Measurements from ENCODE around the gene PML.
"Not testable (repeated sequence)": the region's sequence is repeated elsewhere in the genome, so short reads cannot be mapped to it uniquely, and the experiment has no call there.

DNA sequence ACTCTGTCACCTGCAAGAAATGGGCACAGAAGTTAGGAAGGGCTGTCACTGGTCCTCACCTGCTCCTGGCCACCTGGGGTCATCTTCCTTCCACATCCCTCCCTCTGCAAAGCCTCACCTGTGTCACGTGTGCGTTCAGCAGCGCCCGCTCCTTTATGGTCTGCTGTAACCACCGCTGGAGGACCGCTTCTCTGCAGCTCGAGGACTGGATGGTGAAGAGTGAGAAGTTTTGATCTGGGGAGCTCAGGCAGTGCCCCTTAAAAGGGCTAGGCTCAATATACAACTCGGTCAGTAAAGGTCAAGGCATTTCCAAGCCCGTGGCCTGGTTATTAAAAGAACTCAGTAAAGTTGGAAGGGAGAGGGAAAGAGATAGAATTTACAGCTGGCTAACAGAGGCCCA lies 81.3 kb downstream of the PML start:
- not testable (repeated sequence) for TF ChIP-seq POLR2A, BHLHE40, CEBPB, RFX5 (IDR thresholded peaks at IDR 0.05; ENCODE audit: low read depth, low read length)
- TF ChIP-seq, protein P1, sequence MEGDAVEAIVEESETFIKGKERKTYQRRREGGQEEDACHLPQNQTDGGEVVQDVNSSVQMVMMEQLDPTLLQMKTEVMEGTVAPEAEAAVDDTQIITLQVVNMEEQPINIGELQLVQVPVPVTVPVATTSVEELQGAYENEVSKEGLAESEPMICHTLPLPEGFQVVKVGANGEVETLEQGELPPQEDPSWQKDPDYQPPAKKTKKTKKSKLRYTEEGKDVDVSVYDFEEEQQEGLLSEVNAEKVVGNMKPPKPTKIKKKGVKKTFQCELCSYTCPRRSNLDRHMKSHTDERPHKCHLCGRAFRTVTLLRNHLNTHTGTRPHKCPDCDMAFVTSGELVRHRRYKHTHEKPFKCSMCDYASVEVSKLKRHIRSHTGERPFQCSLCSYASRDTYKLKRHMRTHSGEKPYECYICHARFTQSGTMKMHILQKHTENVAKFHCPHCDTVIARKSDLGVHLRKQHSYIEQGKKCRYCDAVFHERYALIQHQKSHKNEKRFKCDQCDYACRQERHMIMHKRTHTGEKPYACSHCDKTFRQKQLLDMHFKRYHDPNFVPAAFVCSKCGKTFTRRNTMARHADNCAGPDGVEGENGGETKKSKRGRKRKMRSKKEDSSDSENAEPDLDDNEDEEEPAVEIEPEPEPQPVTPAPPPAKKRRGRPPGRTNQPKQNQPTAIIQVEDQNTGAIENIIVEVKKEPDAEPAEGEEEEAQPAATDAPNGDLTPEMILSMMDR (conservative IDR thresholded peaks at IDR 0.05; ENCODE audit: low read depth, low read length) = not testable (repeated sequence)

All from IMR-90 (cell line).